WTC11 (cell line): ENCODE results near the gene KRTAP5-2. TPM values are rescaled to one million over a fixed set of nuclear protein-coding genes. Genes with fewer than 3 reads are reported as not detected.

Experiments
- ATAC-seq: fragments of 200-7000 bp; cut with Tn5 transposase; 2 replicates; pipeline ENCODE4 v1.10.0; 2021; ENCODE audit warnings: mild to moderate bottlenecking, moderate library complexity
- CTCF ChIA-PET: fragments of 300-600 bp; sonication (Branson Sonifier 250); formaldehyde crosslinking; loops from one replicate; lab custom pipeline; 2021; ENCODE audit warnings: antibody characterized with exemption; lab: Charles Lee
- POLR2A ChIA-PET: fragments of 350-600 bp; sonication (Branson Sonifier 250); formaldehyde crosslinking; loops from one replicate; lab custom pipeline; 2021; ENCODE audit warnings: antibody characterized with exemption; lab: Charles Lee
- DNase-seq: peaks from one replicate; pipeline ENCODE4 v3.0.0; 2021; ENCODE audit warnings: low spot score
- H3K27ac Mint-ChIP-seq: 2 replicates; pipeline ENCODE4 v1.8.0; 2021; ENCODE audit warnings: mixed read lengths
- H3K27me3 Mint-ChIP-seq: 2 replicates; pipeline ENCODE4 v1.8.0; 2021; ENCODE audit warnings: low read depth, mild to moderate bottlenecking, moderate library complexity, mixed read lengths
- H3K36me3 Mint-ChIP-seq: 2 replicates; pipeline ENCODE4 v1.8.0; 2021; ENCODE audit warnings: mixed read lengths
- H3K4me1 Mint-ChIP-seq: 2 replicates; pipeline ENCODE4 v1.8.0; 2022; ENCODE audit warnings: mixed read lengths
- H3K4me3 Mint-ChIP-seq: 2 replicates; pipeline ENCODE4 v1.8.0; 2021; ENCODE audit warnings: mild to moderate bottlenecking, moderate library complexity, mixed read lengths
- H3K9me3 Mint-ChIP-seq: 2 replicates; pipeline ENCODE4 v1.8.0; 2021; ENCODE audit warnings: mixed read lengths
- CREM ChIP-seq: sonication (generic); formaldehyde crosslinking; IDR thresholded peaks from 2 replicates; pipeline ENCODE4 v1.8.1; 2022; ENCODE audit warnings: mild to moderate bottlenecking, missing genetic modification reagents, moderate library complexity
- ELF4 ChIP-seq: sonication (generic); formaldehyde crosslinking; IDR thresholded peaks from 2 replicates; pipeline ENCODE4 v1.8.1; 2022; ENCODE audit warnings: low read depth, mild to moderate bottlenecking, moderate library complexity, missing genetic modification reagents
- FOXP4 ChIP-seq: sonication (generic); formaldehyde crosslinking; IDR thresholded peaks from 2 replicates; pipeline ENCODE4 v1.8.0; 2022; ENCODE audit warnings: mild to moderate bottlenecking, missing genetic modification reagents
- GABPB1 ChIP-seq: sonication (generic); formaldehyde crosslinking; IDR thresholded peaks from 2 replicates; pipeline ENCODE4 v1.8.1; 2023; ENCODE audit warnings: mild to moderate bottlenecking, missing genetic modification reagents
- KAT7 ChIP-seq: sonication (generic); formaldehyde crosslinking; IDR thresholded peaks from 2 replicates; pipeline ENCODE4 v1.8.1; 2023; ENCODE audit warnings: missing genetic modification reagents, mild to moderate bottlenecking, borderline replicate concordance
- MXD4 ChIP-seq: fragments of 250-450 bp; sonication (Bioruptor Pico); IDR thresholded peaks from 2 replicates; pipeline ENCODE4 v1.8.0; 2021; ENCODE audit warnings: mild to moderate bottlenecking, moderate library complexity, borderline replicate concordance
- PRDM15 ChIP-seq: sonication (generic); formaldehyde crosslinking; IDR thresholded peaks from 2 replicates; pipeline ENCODE4 v1.8.0; 2022; ENCODE audit warnings: missing genetic modification reagents
- SMAD4 ChIP-seq: sonication (generic); formaldehyde crosslinking; IDR thresholded peaks from 2 replicates; pipeline ENCODE4 v1.8.0; 2022; ENCODE audit warnings: mild to moderate bottlenecking, missing genetic modification reagents
- USF2 ChIP-seq: sonication (generic); formaldehyde crosslinking; IDR thresholded peaks from 2 replicates; pipeline ENCODE4 v1.8.1; 2023; ENCODE audit warnings: mild to moderate bottlenecking, missing genetic modification reagents, moderate library complexity
- ZBTB21 ChIP-seq: sonication (generic); formaldehyde crosslinking; IDR thresholded peaks from 2 replicates; pipeline ENCODE4 v1.8.1; 2023; ENCODE audit warnings: mild to moderate bottlenecking, missing genetic modification reagents, borderline replicate concordance
- ZBTB43 ChIP-seq: sonication (generic); formaldehyde crosslinking; IDR thresholded peaks from 2 replicates; pipeline ENCODE4 v1.8.1; 2023; ENCODE audit warnings: mild to moderate bottlenecking, missing genetic modification reagents
- total RNA-seq: library from RNA; stranded (reverse); gene quantifications from 3 replicates; pipeline ENCODE4 v1.2.3, GENCODE V29; 2021
- TF ChIP-seq, protein P1 (sequence below): sonication (generic); formaldehyde crosslinking; IDR thresholded peaks from 2 replicates; pipeline ENCODE4 v1.8.0; 2022; ENCODE audit warnings: mild to moderate bottlenecking, missing genetic modification reagents

KRTAP5-2 gene
- total RNA-seq, 1 experiment from 2014 or later: not detected

GRCh38 chr11:1570531-1570895 lies 27.6 kb downstream of the KRTAP5-2 start:
- H3K27ac Mint-ChIP-seq: no peak overlapping the region
- H3K36me3 Mint-ChIP-seq: no peaks in the 10 kb centered on the region
- ATAC-seq (no peak), DNase-seq (no peak)
- ChIA-PET POLR2A (interaction anchor here (0.6 kb wide), 1 partner anchor 24 kb away, joined by 4 read pairs; no protein-coding TSS in a partner anchor), CTCF (interaction anchor here (5.3 to 14.8 kb wide), 2 partner anchors 25 to 26 kb away, joined by 57 to 457 read pairs; no protein-coding TSS in a partner anchor)
- H3K4me3 Mint-ChIP-seq: peak overlapping the region; percentile 38; the same call in 1 of the 2 replicates
- TF ChIP-seq USF2 (peak; percentile 73), CREM (CRISPR knock-in tag) (no peak), KAT7 (CRISPR knock-in tag) (no peak)
- TF ChIP-seq, protein P1, sequence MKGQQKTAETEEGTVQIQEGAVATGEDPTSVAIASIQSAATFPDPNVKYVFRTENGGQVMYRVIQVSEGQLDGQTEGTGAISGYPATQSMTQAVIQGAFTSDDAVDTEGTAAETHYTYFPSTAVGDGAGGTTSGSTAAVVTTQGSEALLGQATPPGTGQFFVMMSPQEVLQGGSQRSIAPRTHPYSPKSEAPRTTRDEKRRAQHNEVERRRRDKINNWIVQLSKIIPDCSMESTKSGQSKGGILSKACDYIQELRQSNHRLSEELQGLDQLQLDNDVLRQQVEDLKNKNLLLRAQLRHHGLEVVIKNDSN (CRISPR knock-in tag): peak; percentile 71
- H3K4me1 Mint-ChIP-seq: peaks cover 13% of the 10 kb centered on the region
- H3K27me3 Mint-ChIP-seq: peaks cover 54% of the 10 kb centered on the region
- no peaks in the 10 kb centered on the region for H3K9me3 Mint-ChIP-seq

- Mint-ChIP-seq H3K4me3 (no peak overlapping the region; the same call in 1 of the 2 replicates), H3K4me1 (peaks cover 13% of the 10 kb centered on the region), H3K36me3 (no peaks in the 10 kb centered on the region)
- CTCF ChIA-PET: interaction anchor here (0.8 to 14.8 kb wide), 3 partner anchors 14 to 24 kb away, joined by 4 to 457 read pairs (median 5); no protein-coding TSS in a partner anchor
- no peak for ATAC-seq
- TF ChIP-seq CREM (CRISPR knock-in tag): no peak
- no peak for TF ChIP-seq ZBTB21 (CRISPR knock-in tag)
- TF ChIP-seq SMAD4 (CRISPR knock-in tag): no peak
- TF ChIP-seq PRDM15 (CRISPR knock-in tag): no peak
- TF ChIP-seq GABPB1 (CRISPR knock-in tag): 0 out of 2 replicates have a peak, but pooled peaks have one; percentile 21
- TF ChIP-seq ZBTB43 (CRISPR knock-in tag): no peak
- TF ChIP-seq, all 79 proteins: peak for 1
- no peaks in the 10 kb centered on the region for H3K9me3 Mint-ChIP-seq
- POLR2A ChIA-PET: interaction anchor here (0.6 kb wide), 1 partner anchor 28 kb away, joined by 3 read pairs; no protein-coding TSS in a partner anchor
- H3K27ac Mint-ChIP-seq: no peak overlapping the region
- DNase-seq: no peak
- peaks cover 51% of the 10 kb centered on the region for H3K27me3 Mint-ChIP-seq
These were observed 28.1 kb downstream of the KRTAP5-2 start for GRCh38 chr11:1570001-1570453.

DNA sequence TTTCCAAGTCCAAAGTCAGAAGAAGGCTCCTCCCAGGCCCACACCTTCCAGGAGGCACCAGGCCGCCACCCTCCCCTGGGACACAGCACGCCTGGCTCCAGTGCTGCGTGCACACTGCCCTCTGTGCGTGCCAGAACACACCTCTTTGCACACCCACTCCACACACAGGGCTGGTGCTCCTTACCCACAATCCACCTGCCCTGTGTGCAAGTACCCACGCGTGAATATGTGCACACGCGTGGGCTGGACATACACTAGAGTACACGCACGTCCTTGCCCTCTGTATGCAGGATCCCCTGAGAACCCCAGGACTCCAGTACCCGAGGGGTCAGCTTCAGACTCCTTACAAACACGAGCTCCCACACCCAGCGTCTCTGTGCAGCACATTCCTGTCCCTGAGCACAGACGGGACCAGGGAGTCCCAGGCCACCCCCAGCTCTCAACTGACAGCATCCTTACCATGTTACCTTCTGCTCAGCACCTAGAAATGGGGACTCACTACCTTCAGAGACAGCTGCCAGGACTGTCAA lies 28.8 kb downstream of the KRTAP5-2 start:
- peaks cover 13% of the 10 kb centered on the region for H3K4me1 Mint-ChIP-seq
- POLR2A ChIA-PET: interaction anchor here (0.6 kb wide), 1 partner anchor 28 kb away, joined by 3 read pairs; no protein-coding TSS in a partner anchor
- H3K9me3 Mint-ChIP-seq: no peaks in the 10 kb centered on the region
- H3K27ac Mint-ChIP-seq: no peak overlapping the region
- no peak overlapping the region for H3K4me3 Mint-ChIP-seq
- peaks cover 49% of the 10 kb centered on the region for H3K27me3 Mint-ChIP-seq
- no peak for ATAC-seq
- TF ChIP-seq CREM (CRISPR knock-in tag): no peak
- TF ChIP-seq ELF4 (CRISPR knock-in tag): no peak
- TF ChIP-seq FOXP4 (CRISPR knock-in tag): no peak
- TF ChIP-seq MXD4 (CRISPR knock-in tag): no peak
- TF ChIP-seq, all 79 proteins: peak for 0
- H3K36me3 Mint-ChIP-seq: no peaks in the 10 kb centered on the region
- CTCF ChIA-PET: interaction anchor here (0.8 to 14.8 kb wide), 4 partner anchors 13 to 26 kb away, joined by 4 to 457 read pairs (median 7); no protein-coding TSS in a partner anchor
- no peak for DNase-seq
